Activated effector memory CD4-positive, alpha-beta T cell treated with anti-CD3 and anti-CD28 coated beads, Interleukin-2, amount 50 U/mL, for 16 hours (primary cell): ENCODE measurements around the gene TM7SF3.

Experiments used
- DNase-seq: peaks from one replicate; pipeline ENCODE4 v3.0.0-alpha.2; 2020

TM7SF3 gene

GRCh38 chr12:27014859-27015729 is 910 bp upstream of the TM7SF3 start:
- DNase-seq: no peak

- DNase-seq: no peak
Measured at GRCh38 chr12:27013611-27014084, 536 bp downstream of the TM7SF3 start.

DNA sequence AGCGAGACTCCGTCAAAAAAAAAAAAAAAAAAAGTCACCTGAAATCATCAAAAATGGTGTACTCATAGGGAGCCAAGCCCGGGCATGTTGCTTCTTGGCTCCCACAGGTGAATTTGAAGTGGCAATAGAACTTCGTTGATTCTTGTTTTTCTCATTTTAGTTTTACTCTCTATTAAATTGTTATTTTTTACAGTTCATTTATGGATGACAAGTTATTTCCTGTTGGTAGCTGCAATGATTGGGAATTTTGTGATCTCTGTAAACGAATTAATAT is 1.3 kb downstream of the TM7SF3 start:
- DNase-seq: no peak

DNA sequence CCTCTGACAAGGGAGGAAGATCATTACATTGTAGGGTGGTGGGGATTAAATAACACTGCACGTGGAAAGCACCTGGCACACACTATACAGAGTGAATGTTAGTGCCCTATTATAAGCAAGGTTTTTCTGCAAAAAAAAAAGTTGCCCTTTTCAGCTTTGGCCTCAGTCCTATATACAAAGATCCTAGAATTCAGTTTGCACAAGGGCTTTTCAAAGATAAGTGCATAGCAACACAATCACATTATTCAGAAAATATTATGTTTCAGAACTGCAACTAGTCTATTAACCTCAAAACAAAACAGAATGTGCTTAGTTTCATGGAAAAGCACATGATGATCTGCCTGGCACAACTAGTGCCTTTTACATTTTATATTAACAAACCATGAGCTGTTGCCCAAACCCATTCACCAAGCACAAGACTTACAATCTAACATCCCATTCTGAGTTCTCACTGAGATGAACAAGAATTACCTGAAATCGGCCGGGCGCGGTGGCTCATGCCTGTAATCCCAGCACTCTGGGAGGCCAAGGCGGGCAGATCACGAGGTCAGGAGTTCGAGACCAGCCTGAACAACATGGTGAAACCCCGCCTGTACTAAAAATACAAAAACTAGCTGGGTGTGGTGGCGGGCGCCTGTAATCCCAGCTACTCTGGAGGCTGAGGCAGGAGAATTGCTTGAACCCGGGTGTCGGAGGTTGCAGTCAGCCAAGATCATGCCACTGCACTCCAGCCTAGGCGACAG is 1.8 kb downstream of the TM7SF3 start:
- no peak for DNase-seq

DNA sequence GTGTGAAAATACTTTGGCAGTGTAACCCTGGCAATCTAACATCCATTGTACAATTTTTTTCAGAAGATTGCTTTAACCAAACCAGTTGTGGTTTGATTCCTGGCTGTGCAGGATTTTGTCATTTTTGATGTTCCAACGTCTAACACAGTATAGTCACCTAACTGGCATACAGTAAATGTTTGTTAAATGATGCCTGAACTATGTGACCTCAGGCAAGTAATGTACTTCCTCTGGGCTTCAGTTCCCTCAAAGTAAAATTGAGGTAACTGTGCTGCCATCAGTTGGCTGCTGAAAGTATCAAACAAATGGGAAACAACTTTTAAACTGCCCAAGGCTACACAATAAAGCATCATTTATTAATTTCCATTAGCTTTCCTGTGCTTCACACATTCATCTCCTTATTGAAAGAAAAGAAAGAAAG is 4.3 kb downstream of the TM7SF3 start:
- no peak for DNase-seq

DNA sequence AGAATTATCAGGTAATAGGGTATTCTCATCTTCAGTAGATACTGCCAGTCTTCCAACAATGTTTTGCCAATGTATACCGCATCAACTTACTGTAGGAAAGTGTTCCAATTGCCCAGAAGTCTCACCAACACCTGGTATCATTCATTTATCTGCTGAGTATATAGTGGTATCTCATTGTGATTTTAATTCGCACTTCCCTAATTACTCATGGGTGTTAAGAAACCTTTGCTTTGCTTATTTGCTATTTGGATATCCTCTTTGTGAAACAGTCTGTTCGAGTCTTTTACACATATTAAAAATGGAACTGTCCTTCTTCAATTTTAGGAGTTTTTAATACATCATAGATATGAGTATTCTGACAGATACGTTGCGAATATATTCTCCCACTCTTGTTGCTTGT is 6.1 kb downstream of the TM7SF3 start:
- DNase-seq: no peak

DNA sequence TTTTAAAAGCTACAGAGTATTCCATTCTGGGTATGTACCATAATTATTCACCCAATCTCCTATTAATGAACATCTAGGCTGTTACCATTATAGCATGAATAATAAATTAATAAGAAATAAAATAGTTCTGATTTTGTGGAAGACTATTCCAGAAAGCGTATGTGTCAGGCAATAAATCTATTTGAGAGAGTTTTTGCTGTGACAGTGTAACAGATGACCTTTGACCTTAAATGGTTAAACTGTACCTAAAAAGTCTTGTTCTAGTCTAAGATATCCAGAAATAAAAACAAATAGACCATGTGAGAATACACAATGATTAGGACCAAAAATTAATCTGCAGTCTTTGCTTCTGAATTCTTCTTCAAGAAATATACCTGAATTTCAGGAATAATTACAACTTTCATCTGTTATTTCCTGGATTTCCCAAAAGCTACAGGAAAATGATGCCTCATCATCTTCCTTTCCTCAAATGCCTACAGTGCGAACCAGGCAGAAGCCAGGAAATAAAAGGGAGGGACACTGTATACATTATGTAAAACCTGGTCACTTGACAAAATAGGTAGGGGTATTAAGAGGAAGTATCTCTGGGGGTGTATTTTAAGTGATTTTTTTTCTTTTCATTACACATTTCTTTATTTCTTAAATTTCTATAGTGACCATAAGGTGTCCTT is 7.3 kb downstream of the TM7SF3 start:
- no peak for DNase-seq

DNA sequence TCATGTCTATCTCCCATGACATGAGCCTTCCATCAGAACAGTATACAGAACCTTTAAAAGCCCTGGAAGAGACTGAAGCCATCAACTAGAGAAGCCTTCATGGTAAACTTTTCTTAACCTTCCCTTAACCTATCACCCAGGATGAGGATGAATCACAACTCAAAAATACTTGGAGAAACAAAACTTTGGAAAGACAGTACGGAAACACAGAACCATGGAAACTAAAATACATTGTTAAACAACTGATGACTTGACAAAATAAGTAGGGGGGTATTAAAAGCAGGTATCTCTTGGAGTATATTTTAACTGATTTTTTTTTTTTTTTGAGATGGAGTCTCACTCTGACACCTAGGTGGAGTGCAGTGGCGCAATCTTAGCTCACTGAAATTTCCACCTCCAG is 8.7 kb downstream of the TM7SF3 start:
- DNase-seq: no peak

DNA sequence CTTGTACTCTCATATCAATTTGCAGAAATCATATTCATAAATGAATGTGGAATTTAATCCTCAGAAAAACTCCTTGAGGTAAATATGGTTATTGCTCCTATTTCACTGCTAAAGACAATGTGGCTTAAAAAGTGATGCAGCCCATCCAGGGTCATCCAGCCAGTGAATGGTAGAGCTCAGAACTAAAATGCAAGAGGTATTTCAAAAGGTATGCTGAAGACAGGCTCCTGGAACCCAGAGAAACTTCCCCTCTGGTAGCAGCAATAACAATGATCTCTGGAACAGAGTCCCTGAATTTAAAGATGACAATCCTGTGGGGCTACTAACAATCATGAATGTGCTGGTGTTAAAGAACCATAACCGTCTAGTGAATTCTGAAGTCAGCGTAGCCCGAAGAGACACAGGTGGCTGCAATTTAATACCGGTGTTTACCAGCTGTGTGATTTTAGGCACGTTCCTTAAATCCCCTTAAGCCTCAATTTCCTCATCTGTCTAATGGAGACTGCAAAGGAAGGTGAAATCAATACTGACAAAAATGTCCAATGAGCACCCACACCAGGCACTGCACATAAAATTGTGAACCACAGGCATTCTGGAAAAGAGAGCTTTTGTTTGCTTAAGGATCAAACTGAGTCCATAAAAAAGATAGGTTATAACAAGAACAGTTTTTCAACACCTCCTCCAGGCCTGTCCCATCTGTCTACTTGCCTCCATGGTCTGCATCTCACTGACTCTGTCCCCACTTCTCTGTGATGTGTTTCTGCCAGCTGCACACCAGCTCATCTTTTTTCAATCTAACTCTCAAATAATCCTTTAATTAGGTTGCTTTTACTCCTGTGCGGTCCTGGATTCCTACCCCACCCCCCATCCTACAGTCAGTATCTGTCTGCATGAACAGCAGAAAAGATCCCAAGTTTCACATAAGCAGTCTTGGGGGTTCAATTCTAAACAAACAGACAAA is 10.5 kb downstream of the TM7SF3 start:
- DNase-seq: no peak

DNA sequence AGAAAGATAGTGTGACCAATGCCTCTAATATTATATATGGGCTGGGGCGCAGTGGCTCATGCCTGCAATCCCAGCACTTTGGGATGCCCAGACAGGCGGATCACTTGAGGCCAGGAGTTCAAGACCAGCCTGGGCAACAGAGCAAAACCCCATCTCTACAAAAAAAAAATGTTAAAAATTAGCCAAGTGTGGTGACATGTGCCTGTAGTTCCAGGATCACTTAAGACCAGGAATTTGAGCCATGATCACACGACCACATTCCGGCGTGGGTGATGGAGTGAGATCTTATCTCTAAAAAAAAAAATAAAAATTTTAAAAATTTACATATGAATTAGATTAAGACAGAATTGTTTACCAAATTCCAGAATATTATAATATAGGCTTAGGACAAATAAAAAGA is 12.0 kb downstream of the TM7SF3 start:
- DNase-seq: no peak

GRCh38 chr12:27001663-27002062 is 12.5 kb downstream of the TM7SF3 start:
- DNase-seq: no peak

DNA sequence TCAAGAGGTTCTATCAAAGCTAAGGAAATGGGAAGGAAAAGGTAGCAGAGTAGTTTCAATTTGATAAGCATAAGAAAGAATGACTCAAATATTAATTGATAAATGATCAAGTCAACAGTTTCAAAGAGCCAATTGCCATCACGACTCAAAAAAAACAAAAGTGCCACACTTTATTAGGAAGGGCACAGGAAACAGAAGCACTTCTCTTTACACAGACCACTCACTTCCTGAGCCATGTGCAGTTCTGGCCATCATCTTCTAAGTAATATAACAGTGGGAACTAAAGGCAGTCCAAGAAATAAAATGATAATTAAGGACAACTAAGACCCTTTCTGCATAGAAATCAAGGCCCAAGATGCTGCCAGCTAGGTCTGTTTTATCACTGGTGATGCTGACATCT is 13.2 kb downstream of the TM7SF3 start:
- no peak for DNase-seq

GRCh38 chr12:26997003-26997402 is 17.2 kb downstream of the TM7SF3 start:
- no peak for DNase-seq

DNA sequence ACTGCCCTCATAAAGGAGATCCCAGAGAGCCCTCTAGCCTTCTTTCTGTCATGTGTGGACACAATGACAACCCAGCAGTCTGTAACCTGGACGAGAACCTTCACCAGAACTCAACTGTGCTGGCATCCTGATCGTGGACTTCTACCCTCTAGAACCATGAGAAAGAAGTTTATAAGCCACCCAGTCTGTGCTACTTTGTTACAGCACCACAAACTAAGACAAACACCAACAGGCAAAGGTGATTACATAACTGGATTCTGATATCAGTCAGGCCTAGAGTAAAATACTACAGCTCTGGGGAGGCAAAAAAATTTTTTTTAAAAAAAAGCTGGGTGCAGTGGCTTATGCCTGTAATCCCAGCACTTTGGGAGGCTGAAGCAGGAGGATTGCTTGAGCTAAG is 18.5 kb downstream of the TM7SF3 start:
- DNase-seq: no peak

DNA sequence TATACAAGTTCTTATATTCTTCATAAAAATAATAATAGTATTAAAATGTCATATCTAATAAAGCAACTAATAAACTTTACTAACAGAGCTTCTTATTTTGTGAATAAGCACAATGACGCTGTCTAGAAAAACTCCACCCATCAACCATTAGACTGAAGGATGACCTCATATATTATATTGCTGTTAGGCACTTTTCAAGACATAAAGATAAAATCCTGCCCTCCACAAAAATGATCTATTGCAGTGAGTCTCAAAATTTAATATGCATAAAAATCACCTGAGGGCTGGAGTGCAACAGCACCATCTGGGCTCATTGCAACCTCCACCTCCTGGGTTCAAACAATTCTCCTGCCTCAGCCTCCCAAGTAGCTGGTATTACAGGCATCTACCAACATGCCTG is 20.1 kb downstream of the TM7SF3 start:
- DNase-seq: no peak

- no peak for DNase-seq
Measured at GRCh38 chr12:26991826-26992225, 22.4 kb downstream of the TM7SF3 start.

DNA sequence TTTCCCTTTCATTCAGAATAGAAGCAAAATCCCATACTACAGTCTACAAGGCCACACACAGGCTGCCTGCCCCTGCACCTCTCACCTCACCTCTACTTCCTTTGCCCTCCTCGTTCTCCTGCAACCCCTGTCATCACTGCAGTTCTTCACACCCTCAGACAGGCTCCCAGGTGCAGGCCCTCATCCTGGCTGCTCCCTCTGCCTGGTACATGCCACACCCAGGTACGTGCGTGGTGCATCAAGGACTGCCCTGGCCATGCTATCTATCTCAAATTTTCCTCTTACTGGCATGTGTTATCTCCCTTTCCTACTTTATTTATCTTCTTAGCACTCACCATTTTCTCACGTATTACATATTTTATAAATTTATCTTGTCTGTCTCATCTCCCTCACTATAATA is 24.3 kb downstream of the TM7SF3 start:
- DNase-seq: no peak

GRCh38 chr12:26988703-26989102 is 25.5 kb downstream of the TM7SF3 start:
- no peak for DNase-seq

DNA sequence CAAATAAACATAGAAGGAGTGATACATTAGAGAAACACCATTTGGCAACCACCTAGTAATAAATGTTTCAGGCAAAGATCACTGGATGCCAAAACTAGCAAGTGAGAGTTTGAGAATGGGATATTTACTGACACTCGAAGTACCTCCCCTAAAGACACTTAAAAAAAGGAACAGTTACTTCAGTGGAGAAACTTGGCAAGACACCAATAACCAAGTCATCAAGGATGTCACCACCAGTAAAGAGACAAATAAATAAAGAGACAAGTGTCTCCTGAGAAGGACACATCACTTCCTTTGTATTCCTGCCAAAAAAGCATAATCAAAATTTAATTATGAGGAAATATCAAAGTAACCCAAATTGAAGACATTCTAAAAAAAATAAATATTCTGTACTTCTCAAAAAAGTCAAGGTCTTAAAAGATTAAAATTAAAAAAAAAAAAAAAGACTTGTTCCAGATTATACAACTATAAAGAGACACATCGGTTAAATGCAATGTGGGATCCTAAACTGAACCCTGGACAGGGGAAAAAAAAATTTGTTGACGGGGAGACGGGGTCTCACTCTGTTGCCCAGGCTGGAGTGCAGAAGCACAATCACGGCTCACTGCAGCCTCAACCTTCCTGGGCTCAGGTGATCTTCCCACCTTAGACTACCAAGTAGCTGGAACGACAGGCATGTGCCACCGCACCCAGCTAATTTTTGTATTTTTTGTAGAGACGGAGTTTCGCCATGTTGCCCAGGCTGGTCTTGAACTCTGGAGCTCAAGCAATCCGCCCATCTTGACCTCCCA is 26.4 kb downstream of the TM7SF3 start:
- DNase-seq: no peak

DNA sequence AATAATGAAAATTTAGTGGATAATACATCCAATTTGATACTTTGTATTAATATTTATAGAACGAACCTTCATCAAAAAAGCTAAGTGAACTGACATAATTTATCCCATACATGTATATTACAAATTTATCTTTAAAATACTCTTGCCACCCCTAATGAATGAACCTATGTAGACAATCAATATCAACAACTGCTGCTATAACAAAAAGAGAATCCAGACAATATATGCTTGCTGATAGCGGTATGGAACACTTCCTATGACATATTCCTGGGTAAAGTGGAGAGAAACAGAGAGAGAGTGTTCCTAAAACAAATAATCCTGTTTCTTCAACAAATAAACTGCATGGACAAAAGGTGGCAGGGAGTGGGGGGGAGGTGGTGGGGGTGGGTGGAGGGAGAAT is 31.3 kb downstream of the TM7SF3 start:
- no peak for DNase-seq

- no peak for DNase-seq
Measured at GRCh38 chr12:26979733-26980132, 34.5 kb downstream of the TM7SF3 start.

GRCh38 chr12:26978801-26979200 is 35.4 kb downstream of the TM7SF3 start:
- DNase-seq: no peak
